ENCODE measurements around the gene FADS6.

GRCh38 chr17:74836691-74837467 is 56.6 kb downstream of the FADS6 start:
- no peak for TF ChIP-seq EZH2 (IDR thresholded peaks at IDR 0.05; ENCODE audit: low read length, unreplicated experiment)
- TF ChIP-seq, protein P1, sequence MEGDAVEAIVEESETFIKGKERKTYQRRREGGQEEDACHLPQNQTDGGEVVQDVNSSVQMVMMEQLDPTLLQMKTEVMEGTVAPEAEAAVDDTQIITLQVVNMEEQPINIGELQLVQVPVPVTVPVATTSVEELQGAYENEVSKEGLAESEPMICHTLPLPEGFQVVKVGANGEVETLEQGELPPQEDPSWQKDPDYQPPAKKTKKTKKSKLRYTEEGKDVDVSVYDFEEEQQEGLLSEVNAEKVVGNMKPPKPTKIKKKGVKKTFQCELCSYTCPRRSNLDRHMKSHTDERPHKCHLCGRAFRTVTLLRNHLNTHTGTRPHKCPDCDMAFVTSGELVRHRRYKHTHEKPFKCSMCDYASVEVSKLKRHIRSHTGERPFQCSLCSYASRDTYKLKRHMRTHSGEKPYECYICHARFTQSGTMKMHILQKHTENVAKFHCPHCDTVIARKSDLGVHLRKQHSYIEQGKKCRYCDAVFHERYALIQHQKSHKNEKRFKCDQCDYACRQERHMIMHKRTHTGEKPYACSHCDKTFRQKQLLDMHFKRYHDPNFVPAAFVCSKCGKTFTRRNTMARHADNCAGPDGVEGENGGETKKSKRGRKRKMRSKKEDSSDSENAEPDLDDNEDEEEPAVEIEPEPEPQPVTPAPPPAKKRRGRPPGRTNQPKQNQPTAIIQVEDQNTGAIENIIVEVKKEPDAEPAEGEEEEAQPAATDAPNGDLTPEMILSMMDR (conservative IDR thresholded peaks at IDR 0.05; ENCODE audit: low read depth, low read length): no peak

All from PC-3 (cell line).